HG02678 (cell line): ENCODE measurements around the gene F9.

Experiments
- ATAC-seq: cut with Tn5 transposase; IDR thresholded peaks from one replicate; pipeline ENCODE4 v1.9.1; 2021; ENCODE audit warnings: mild to moderate bottlenecking, moderate library complexity; ENCODE audit not compliant: unreplicated experiment

Gene F9

DNA sequence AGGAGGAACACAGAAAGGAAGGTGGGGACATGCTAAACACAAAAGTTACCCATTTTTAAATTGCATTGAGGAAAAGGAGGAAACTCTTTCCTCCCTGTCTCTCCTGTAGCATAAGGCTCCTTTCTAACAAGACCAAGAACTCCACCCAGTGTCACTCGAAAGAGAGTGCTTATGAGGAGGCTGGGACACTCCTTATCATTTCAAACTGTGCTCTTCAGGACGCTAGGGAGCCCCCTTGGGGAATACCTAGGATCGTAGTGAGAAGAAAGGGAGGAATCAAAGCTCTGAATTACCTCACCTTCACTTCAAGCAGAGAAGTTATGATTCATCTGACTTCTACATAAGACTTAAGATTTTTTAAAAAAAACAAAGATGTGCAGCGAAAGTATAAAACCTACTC is 65.5 kb downstream of the F9 start:
- ATAC-seq: no peak

DNA sequence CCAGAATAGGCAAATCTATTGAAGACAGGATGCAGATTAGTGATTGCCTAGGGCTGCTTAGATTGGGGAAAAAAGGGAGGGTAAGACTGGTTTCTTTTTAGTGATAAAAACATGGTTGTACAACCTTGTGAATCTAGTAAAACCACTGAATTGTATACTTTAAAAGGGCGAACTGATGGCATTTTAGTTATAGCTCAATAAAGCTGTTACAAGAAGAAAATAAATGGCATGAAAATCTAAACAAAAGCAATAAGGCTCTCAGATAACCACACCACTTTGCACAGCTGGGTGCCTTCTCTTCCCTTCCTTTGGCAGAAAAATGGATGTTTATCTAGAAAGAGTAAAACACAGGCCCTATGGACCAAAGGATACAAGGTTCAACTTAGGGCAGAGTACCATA is 69.6 kb downstream of the F9 start:
- ATAC-seq: no peak
